GM19239 (cell line): ENCODE results near the gene KRTAP5-8.
"Not testable (repeated sequence)": the region's sequence is repeated elsewhere in the genome, so short reads cannot be mapped to it uniquely, and the experiment has no call there.

Experiments used
- DNase-seq: peaks from one replicate; pipeline ENCODE4 v3.0.0; 2011; ENCODE audit warnings: low spot score; ENCODE audit not compliant: insufficient read length
- FAIRE-seq: peaks from 2 replicates; lab custom pipeline; 2011; peaks lifted over from hg19 to GRCh38; lab: Jason Lieb, UNC

KRTAP5-8 gene

DNA sequence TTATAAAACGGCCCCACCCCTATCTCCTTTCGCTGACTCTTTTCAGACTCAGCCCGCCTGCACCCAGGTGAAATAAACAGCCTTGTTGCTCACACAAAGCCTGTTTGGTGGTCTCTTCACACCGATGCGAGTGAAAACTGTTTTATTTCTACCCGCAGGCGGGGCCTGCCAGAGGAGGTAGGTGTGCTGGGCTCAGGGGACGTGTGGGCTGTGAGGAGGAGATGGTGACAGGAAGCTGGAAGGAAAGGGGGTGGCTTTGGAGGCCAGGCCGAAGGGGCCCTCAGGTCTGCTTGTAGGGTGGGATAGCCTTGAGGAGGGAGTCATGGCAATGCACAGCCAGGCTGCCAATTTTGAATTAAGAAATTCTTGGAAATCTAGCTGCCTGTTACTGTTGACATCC, 32.0 kb upstream of the KRTAP5-8 start:
- DNase-seq (no peak), FAIRE-seq (no peak)

DNA sequence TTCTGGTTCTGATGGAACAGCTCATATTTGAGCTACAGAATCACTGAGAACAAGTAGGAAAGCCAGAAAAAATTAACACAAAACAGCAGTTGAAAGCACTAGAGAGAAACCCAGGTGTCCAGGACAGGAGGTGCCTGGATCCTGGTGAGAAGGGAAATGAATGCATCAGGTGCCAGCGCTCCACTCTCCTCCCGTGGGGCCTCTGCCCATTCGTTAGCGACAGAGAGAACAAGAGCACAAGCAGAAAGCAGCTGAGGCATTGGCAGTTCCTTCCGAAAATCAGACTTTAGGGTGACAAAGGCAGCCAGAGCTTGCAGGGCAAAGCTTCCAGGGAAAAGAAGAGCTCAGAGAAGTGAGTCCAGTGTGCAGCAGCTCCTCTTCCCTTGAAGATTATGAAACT, 30.7 kb upstream of the KRTAP5-8 start:
- no peak for FAIRE-seq
- no peak for DNase-seq

DNA sequence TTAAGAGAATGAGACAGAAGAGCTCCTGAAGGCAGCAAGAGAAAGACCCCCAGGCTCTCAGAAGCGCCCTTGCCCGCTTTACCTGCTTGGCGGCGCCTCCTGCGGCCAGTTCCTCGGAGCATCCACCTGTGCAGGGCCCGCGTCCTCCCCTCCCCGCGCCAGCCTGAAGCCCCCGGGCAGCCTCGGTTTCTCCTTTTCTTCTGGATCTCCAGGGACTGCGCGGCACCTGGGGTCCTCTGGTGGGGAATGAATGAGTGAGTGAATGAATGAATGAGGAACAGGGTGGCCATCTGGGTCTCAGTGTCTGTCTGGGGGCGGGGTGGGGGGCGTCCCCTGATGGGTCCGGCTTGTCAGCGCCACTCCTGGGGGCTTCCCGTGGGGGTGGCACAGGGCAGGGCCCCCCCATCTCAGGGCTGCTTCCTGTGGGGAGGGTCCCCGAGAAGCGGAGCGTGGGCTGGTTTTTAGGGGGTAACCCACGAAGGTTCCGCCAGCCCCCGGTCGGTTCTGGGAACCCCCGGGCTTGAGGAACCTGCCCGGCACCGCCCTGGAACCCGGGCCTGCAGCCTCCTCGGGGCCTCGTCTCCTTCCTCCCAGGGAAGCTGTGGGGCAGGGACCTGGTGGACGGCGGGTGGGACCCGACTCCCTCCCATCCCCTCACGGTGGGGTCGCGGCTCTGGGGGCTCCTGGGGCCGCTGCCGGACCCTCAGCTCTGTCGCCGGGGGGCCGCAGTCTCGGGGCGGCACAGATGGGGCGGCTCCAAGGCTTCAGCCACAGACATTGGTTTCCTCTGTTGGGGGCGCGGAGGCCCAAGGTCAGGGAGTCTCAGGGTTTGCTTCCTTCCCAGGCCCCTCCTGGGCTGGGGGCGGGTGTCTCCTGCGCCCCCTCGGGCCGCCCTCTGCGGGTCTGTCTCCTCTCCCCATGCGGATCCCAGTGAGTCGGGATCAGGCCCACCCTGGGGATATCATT, 19.0 kb upstream of the KRTAP5-8 start:
- DNase-seq, result no peak
- no peak for FAIRE-seq

DNA sequence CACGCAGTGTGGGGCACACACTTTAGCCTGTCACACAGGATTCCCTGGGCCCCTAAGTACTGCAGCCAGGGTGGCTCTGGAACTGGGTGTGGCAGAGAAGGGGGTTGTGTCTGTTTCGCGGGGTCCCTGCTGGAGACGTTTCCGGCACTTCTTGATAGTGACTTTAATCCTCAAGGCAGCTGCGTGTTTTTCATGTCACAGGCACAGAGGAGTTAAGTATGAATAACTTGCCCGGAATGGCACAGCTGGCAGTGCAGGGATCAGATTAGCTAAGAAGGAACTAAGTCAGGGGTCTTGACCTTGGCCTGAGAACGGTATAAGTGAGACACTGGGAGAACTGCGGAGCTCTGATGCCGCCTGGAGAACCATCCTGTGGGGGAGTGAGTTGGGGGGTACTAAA, 18.3 kb upstream of the KRTAP5-8 start:
- DNase-seq, result no peak
- no peak for FAIRE-seq

DNA sequence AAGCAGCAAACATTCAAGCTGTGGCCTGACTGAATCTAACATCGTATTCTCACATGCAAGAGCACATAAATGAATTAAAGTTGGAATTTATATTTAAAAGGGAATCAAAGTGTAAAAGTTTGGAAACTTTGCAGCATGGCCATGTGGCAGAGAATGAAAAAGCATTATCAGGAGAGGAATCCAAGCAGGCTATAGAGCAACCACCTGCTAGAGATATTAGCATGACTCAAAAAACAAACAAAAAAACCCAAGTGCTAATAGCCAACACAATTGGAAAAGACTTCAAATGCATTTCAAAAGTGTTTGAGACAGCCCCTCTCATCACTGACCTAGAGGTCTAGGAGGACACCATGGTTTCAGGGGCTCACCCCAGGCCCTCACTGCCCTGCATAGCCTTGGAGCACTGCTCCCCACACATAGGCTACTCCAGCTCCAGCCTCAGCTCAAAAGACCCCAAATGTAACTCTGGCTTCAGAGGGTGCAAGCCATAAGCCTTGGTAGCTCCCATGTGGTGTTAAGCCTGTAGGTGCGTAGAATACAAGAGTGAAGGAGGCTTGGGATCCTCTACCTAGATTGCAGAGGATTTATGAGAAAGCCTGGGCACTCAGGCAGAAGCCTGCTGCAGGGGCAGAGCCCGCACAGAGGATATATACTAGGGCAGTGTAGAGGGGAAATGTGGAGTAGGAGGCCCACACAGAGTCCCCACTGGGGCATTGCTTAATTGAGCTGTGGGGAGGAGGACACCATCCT, 12.5 kb upstream of the KRTAP5-8 start:
- FAIRE-seq (no peak), DNase-seq (no peak)

DNA sequence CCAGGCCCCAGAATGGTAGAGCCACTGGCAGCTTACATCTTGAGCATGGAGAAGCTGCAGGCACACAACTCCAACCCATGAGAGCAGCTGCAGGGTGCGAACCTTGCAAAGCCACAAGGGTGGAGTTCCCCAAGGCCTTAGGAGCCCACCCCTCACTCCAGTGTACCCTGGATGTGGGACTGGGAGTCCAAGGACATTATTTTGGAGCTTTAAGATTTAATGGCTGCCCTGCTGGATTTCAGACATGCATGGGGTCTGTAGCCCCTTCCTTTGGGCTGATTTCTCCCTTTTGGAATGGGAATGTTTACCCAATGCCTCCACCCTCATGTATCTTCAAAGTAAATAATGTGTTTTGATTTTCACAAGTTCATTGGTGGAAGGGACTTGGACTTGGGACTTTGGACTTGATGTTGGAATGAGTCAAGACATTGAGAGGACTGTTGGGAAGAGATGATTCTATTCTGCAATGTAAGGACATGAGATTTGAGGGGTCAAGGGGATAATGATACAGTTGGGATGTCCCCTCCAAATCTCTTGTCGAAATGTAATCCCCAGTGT, 11.8 kb upstream of the KRTAP5-8 start:
- no peak for DNase-seq
- FAIRE-seq, result no peak

DNA sequence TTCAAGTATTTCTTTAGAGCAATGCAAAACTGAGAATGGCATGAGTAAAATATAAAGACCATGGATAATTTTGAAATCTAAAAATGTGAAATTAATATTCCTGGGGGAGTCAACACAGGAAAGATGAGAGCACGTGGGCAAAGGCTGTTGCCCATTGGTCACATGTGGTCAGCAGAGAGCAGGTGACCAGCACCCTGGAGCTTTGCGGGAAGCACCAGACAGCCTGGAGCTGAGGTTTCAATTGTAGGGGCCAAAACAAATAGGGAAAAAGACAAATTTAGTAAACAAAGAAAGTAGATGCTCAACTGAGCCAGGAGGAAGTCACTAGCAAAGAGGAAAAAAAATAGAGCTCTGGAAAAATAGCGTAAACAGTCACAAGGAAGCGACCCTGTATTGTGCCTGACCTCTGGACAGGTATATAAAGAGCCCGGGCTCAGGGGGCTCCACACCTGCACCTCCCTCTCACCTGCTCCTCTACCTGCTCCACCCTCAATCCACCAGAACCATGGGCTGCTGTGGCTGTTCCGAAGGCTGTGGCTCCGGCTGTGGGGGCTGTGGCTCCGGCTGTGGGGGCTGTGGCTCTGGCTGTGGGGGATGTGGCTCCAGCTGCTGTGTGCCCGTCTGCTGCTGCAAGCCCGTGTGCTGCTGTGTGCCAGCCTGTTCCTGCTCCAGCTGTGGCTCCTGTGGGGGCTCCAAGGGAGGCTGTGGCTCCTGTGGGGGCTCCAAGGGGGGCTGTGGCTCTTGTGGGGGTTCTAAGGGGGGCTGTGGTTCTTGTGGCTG, 10.8 kb upstream of the KRTAP5-8 start, which contains the start of gene KRTAP5-7:
Gene KRTAP5-7, plus strand, starts transcription at position 472 of the 780 bp plus-strand sequence. Its CDS starts 34 bp downstream, at position 506.
- not testable (repeated sequence) for DNase-seq, FAIRE-seq

DNA sequence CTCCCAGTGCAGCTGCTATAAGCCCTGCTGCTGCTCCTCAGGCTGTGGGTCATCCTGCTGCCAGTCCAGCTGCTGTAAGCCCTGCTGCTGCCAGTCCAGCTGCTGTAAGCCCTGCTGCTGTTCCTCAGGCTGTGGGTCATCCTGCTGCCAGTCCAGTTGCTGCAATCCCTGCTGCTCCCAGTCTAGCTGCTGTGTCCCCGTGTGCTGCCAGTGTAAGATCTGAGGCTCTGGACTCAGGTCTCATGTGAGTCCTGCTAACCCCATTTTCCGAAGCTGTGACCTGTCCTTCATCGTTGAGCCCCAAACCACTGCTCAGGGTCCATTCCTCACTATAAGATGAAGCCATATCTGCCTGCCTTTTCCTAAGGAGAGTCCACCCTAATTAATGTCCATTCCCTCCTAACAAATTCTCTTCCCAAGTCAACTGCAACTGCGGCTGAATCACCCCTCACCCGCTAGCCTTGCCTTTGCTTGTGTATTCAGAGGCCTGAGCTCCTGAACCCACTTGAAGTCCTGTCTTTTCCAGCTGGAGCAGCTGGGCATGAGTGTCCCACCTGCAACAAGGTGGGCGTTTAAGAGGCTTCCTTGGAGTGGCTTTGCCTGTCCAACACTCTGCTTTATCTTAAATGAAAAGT, 10.1 kb upstream of the KRTAP5-8 start:
- FAIRE-seq (no peak), DNase-seq (no peak)

DNA sequence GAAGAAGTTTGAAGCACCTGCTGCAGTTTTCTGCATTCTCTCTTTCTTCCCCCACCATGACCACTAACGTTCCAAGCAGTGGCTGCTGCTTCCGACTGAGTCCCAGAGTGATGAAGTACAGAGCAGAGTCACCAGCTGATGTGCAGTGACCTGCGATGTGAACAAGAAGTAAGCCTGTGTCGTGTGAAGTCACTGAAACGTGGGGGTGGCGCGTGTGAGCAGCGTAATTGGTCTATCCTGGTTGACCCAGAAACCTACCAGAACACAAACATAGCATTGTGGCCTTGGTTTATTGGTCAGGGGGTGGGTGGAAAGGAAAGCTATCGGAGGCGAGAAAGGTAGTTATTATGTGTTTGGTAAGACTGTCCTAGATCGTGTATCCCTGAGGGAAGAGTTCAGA, 7.2 kb upstream of the KRTAP5-8 start:
- FAIRE-seq (no peak), DNase-seq (no peak)

DNA sequence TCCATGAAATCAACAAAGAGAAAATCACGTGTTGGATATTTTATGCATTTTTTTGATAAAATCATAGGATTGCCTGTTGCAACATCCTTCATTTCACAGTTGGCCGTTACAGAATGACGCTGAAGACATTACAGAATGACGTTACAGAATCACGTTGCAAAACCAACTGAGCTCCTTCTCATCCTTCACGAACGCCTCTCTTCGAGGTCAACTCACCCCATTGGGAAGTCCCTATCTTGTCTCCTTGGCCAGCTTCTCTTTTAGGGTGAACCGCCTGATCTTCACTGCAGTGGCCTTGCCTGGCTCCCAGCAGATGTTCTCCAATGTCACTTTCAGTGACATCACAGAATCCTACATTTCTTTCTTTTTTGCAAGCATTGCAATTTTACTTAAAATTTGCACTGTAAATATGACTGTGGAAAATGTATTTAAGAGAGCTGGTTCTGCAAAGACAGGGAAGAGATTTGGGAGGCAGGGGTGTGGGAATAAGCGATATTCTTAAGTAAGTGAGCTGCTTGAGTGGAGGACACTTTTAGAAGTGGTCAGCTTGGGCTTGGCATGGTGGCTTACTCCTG, 5.7 kb upstream of the KRTAP5-8 start:
- FAIRE-seq (no peak), DNase-seq (no peak)

DNA sequence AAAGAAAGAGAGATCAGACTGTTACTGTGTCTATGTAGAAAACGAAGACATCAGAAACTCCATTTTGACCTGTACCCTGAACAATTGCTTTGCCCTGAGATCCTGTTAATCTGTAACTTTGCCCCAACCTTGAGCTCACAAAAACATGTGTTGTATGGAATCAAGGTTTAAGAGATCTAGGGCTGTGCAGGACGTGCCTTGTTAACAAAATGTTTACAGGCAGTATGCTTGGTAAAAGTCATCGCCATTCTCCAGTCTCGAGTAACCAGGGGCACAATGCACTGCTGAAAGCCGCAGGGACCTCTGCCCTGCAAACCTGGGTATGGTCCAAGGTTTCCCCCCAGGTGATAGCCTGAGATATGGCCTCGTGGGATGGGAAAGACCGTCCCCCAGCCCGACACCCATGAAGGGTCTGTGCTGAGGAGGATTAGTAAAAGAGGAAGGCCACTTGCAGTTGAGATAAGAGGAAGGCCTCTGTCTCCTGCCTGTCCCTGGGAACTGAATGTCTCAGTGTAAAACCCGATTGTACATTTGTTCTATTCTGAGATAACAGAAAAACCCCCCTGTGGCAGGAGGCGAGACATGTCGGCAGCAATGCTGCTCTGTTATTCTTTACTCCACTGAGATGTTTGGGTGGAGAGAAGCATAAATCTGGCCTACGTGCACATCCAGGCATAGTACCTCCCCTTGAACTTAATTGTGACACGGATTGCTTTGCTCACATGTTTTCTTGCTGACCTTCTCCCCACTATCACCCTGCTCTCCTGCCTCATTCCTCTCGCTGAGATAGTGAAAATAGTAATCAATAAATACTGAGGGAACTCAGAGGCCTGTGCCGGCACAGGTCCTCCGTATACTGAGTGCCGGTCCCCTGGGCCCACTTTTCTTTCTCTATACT, 2.9 kb upstream of the KRTAP5-8 start:
- FAIRE-seq, DNase-seq: not testable (repeated sequence)

DNA sequence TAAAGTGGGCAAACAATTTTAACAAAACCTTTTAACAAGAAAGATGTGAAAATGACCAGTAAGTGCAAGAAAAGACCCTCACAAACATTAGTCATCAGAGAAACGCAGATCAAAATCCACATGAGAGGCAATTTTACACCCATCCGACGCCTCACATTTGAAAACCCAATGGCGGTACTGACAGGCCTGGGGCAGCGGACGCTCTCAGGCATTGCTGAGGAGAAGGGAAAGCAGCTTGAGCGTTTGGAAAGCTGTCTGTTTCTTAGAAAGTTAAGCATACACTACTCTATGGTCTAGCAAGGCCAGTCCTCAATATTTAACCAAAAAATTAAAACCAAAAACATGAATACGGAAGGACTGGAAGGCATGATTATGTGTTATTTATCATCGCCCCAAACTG, 2.0 kb upstream of the KRTAP5-8 start:
- DNase-seq (no peak), FAIRE-seq (no peak)

DNA sequence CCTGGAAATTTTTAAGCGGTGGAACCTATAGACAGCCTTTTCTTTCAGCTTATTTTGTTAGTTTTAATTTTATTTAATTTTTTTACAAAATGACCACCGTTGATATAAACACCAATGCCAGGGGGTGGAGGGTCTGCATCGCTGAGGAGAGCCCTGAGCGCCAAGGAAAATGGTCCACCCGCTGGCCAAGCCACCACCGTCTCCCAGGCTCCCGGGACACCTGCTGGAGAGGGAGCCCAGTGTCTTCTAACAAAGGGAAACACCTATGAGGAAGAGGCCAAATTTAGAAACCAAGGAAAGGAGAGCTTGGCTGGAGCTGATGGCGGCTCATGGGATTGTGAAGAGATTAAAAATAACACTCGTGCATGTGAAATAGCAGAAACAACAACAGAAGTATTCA, 288 bp upstream of the KRTAP5-8 start:
- FAIRE-seq, result no peak
- no peak for DNase-seq

DNA sequence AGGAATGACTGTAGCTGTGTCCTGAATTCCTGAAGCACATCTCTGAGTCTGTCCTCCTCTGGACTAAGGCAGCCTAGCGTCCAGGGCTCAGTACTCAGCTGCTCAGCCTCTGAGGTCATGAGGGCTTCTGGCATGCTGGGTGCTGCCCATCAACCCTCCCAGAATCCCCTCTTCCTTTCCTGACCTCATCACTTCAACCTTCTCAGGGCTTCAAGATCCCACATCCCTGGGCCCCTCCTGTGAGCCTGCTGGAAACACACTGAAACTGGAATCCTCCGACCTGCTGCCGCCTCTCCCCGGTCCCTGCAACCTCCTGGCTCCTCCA, 803 bp downstream of the KRTAP5-8 start:
- DNase-seq, result no peak
- no peak for FAIRE-seq

DNA sequence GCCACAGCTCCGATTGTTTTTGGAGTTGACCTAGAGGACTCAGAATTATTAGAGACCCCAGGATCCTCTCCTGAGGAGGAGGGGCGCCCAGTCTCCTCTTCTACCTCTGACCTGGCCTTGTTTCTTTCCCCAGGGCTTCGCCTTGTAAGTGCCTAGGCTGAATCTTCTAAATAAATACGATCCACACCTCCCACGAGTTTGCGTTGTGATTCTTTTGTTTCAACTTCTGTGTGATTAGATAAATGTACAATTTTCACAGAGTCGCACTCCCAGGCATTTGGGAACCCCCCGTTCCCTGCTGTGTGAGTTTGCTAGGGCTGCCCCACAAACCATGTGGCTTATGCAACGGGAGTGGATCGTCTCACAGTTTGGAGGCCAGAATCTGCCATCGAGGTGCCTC, 1.2 kb downstream of the KRTAP5-8 start:
- FAIRE-seq (no peak), DNase-seq (no peak)

DNA sequence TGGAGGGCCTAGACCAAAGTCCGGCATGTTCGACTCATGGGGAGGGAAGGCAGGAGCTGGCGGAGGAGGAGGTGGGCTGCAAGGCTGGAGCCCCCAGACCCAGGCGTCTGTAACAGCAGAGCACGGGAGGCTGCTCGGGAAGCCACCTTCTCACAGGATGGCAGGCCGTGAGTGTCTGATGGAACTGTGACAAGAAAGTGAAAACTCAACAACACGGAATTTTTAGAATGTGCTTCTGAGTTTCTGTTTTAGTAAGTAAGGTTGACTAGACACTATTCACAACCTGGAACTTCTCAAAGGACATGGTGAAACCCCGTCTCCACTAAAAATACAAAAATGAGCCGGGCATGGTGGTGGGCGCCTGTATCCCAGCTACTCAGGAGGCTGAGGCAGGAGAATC, 2.1 kb downstream of the KRTAP5-8 start:
- not testable (repeated sequence) for FAIRE-seq, DNase-seq

DNA sequence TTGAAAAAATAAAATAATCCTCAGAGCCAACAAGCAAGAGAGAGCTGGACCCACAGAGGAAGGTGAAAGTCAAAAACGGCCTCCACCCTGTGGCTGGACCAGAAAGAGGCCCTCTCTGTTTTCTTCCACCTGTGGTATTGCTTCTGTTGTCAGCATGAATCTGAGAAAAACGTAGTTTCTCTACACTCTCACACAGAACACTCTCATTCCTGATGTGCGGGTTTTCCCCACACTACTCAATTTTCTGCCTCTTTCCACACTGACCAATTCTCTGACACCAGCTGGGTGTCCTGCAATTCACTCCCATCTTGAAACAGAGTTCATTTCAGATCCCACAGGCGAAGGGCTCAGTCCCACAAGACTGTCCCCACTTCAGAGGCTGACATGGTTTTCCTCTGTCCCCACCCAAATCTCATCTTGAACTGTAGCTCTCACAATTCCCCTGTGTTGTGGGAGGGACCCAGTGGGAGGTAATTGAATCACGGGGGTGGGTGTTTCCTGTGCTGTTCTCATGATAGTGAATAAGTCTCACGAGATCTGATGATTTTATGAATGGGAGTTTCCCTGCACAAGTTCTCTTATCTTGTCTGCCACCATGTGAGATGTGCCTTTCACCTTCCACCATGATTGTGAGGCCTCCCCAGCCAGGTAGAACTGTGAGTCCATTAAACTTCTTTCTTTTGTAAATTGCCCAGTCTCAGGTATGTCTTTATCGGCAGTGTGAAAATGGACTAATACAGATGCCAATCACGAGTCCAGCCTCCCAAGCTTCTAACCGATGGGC, 2.9 kb downstream of the KRTAP5-8 start:
- not testable (repeated sequence) for DNase-seq
- FAIRE-seq, result peak; percentile 68

DNA sequence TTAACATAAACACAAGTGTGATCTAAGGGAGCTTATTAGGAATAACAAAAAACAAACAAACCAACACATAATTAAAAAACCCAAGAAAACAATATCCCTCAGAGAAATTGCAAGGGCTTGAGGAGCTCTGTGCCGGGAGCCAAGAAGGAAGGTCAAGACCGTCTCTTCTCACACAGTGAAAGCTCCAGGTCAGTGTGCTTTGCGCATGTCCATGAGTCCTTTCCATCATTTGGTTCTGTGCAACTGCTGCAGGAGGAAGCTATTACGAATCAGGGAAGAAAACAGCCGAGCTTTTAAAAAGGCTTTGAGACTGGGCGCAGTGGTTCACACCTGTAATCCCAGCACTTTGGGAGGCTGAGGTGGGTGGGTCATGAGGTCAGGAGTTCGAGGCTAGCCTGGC, 4.6 kb downstream of the KRTAP5-8 start:
- FAIRE-seq, result no peak

More for the DNA sequence above, 4.6 kb downstream of the KRTAP5-8 start:
- no peak for DNase-seq
